VCaP (cell line): ENCODE results near the gene HEXD.

Experiments
- H3K27ac ChIP-seq: fragments of 450-650 bp; 2 replicates; pipeline ENCODE4 v1.5.1; 2017
- TF ChIP-seq, protein P1 (sequence below): fragments of 450-650 bp; conservative IDR thresholded peaks from 2 replicates; pipeline ENCODE4 v1.5.1; 2017; ENCODE audit warnings: mild to moderate bottlenecking, moderate library complexity

HEXD gene

DNA sequence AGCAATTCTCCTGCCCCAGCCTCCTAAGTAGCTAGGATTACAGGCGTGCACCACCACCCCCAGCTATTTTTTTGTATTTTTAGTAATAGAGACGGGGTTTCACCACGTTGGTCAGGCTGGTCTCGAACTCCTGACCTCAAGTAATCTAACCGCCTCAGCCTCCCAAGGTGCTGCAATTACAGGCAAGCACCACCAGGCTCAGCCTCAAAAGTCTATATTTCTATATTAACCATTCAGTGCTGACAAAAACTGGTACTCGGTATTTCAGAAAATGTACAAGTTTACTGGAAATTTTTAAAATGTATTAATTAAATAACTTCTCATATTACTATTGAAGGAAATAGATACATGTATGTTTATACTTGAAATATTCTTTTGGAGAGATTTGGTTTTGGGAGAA, 1.4 kb upstream of the HEXD start:
- H3K27ac ChIP-seq, result peak overlapping the region; percentile 91; the same call in 1 of the 2 replicates
- TF ChIP-seq, protein P1, sequence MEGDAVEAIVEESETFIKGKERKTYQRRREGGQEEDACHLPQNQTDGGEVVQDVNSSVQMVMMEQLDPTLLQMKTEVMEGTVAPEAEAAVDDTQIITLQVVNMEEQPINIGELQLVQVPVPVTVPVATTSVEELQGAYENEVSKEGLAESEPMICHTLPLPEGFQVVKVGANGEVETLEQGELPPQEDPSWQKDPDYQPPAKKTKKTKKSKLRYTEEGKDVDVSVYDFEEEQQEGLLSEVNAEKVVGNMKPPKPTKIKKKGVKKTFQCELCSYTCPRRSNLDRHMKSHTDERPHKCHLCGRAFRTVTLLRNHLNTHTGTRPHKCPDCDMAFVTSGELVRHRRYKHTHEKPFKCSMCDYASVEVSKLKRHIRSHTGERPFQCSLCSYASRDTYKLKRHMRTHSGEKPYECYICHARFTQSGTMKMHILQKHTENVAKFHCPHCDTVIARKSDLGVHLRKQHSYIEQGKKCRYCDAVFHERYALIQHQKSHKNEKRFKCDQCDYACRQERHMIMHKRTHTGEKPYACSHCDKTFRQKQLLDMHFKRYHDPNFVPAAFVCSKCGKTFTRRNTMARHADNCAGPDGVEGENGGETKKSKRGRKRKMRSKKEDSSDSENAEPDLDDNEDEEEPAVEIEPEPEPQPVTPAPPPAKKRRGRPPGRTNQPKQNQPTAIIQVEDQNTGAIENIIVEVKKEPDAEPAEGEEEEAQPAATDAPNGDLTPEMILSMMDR, result peak; percentile 22; the same call in 1 of the 2 replicates

DNA sequence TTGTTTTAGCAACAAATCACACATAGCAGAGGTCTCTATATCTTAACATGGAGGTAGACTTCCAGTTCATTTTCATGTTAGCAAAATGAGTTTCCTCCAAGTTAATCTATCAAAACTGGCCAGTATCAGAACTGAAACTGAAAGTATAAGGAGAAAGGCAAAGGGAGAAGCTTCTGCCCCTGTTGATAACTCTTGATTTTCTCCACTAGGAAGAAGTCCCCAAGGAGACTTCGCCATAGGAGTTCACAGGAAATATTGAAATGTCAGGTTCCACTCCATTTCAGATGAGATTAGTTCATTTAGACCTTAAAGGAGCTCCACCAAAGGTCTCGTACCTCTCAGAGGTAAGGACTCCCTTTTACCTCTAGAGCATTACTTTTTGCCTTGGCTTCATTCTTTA, 1.4 kb downstream of the HEXD start:
- H3K27ac ChIP-seq, result peak overlapping the region; percentile 91

DNA sequence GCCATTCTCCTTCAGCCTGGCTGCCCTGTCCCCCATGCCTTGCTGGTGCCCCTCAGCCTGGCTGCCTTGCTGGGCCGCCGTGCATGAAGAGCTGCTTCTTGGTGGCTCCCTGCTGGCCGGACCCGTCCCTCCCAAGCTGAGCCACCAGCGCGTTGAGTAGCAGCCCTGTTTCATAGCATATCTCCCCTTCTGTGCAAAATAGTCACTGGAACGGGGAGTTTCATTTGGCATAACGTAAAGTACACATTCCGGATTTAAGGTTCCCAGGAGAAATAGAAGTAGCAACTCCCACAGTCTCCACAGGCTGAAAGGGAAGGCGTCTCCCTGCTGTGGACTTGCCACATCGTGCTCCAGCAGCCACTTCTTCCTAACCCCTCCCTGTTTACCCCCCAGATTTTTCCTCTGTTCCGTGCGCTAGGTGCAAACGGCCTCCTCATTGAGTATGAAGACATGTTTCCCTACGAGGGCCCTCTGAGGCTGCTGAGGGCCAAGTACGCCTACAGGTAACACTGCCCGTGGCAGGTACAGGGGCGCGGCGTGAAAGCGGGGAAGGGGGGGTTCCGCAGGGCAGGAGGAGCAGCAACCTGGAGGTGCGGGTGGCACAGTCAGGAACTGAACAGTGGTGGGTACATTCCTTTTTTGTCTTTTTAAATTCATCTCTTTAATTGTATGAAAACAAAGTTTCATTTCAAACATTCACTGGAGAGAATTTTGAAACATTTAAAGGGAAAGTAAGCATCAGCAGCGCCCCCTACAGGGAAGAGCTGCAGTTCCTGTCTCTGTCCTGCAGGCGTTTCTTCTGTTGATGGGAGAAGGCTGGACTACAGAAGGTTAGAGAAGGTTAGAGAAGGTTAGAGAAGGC, 6.1 kb downstream of the HEXD start:
- H3K27ac ChIP-seq, result no peak overlapping the region
- TF ChIP-seq, protein P1, result peak; percentile 78

More for the DNA sequence above, 1.4 kb downstream of the HEXD start:
- TF ChIP-seq, protein P1, result no peak

DNA sequence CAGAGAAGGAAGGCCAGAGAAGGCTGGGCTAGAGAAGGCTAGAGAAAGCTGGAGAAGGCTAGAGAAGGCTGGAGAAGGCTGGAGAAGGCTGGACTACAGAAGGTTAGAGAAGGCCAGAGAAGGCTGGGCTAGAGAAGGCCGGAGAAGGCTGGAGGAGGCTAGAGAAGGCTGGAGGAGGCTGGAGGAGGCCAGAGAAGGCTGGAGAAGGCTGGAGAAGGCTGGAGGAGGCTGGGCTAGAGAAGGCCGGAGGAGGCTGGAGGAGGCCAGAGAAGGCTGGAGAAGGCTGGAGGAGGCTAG, 6.7 kb downstream of the HEXD start:
- no peak overlapping the region for H3K27ac ChIP-seq
- TF ChIP-seq, protein P1, result peak; percentile 31

DNA sequence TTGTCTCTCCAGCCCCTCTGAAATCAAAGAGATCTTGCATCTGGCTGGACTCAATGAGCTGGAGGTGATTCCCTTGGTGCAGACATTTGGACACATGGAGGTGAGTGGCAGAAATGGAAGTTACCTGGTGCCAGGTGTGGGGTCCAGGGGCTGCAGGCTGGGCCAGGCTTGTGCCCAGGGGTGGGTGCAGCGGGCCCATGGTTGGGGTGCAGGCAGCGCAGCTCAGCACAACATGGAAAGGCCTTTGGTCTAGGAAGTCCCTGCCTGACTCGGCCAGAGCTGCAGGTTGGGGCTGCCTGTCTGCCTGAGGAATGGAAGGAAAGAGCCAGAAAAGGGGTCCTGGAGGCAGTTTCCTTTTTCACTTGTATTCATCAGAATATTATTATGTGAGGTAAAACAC, 10.4 kb downstream of the HEXD start:
- no peak overlapping the region for H3K27ac ChIP-seq
- TF ChIP-seq, protein P1, result no peak

DNA sequence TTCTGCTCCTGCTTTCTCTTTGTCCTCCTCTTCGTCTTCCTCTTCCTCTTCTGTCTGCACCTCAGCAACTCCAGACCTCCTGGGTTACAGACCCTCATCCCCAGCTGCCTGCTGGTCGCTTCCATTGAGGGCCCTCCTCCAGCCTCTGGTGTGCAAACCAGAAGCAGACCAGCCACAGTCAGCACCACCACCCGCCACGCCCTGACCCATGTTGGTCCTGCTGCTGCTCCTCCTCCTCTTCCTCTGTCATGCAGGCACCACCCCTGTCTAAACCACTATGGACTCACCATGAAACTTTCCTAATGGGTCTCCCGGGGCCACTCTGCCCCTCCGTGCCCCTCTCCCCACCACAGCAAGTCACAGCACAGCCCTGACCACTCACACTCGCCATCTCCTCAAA, 11.7 kb downstream of the HEXD start:
- H3K27ac ChIP-seq, result no peak overlapping the region
- TF ChIP-seq, protein P1, result no peak

DNA sequence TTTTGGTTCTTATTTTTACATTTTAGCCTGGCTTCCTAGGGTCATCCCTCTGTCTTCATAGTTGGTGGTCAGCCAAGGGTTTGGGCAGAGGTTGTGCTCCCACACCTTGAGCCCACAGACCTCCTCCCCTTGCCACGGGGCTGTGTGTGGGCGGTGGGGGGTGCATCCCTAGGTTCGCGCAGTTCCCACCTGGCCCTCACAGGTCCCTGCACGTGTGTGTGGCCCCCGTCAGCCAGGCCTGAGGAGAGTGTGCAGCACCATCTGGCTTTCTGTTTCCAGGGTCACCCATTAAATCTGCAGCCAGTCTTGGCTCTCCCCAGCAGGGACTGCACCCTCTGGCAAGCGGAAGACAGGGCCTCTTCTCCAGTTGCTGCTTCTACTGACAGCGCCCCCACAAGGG, 13.9 kb downstream of the HEXD start:
- no peak overlapping the region for H3K27ac ChIP-seq
- TF ChIP-seq, protein P1, result no peak
